Rectal smooth muscle tissue (tissue), 1 donor: ENCODE measurements around the gene DAZAP2.
"Not testable (repeated sequence)": the region's sequence is repeated elsewhere in the genome, so short reads cannot be mapped to it uniquely, and the experiment has no call there.

Experiments used
- H3K27ac ChIP-seq: one replicate; pipeline ENCODE4 v1.7.0; 2013; ENCODE audit warnings: low read depth, low read length, inconsistent platforms
- H3K27me3 ChIP-seq: one replicate; pipeline ENCODE4 v1.7.0; 2013; ENCODE audit warnings: low read length; ENCODE audit not compliant: control insufficient read depth, insufficient read depth
- H3K36me3 ChIP-seq: one replicate; pipeline ENCODE4 v1.7.0; 2013; ENCODE audit warnings: low read length; ENCODE audit not compliant: control insufficient read depth, insufficient read depth
- H3K4me1 ChIP-seq: one replicate; pipeline ENCODE4 v1.7.0; 2013; ENCODE audit warnings: low read length; ENCODE audit not compliant: control insufficient read depth, insufficient read depth
- H3K4me3 ChIP-seq: one replicate; pipeline ENCODE4 v1.7.0; 2013; ENCODE audit warnings: low read length
- H3K9ac ChIP-seq: one replicate; pipeline ENCODE4 v1.7.0; 2013; ENCODE audit warnings: low read length

The DAZAP2 gene

DNA sequence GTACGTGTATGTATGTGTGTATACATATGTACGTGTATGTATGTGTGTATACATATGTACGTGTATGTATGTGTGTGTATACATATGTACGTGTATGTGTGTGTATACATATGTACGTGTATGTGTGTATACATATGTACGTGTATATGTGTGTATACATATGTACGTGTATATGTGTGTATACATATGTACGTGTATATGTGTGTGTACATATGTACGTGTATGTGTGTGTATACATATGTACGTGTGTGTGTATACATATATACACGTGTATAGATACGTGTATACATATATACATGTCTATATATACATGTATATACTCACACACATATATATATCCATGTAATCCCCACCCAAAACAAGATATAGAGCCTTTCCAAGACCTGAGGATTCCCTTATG lies 18.8 kb upstream of the DAZAP2 start:
- not testable (repeated sequence) for H3K4me3 ChIP-seq, H3K36me3 ChIP-seq, H3K27me3 ChIP-seq, H3K27ac ChIP-seq, H3K9ac ChIP-seq
- H3K4me1 ChIP-seq = peaks cover 13% of the 10 kb centered on the region

DNA sequence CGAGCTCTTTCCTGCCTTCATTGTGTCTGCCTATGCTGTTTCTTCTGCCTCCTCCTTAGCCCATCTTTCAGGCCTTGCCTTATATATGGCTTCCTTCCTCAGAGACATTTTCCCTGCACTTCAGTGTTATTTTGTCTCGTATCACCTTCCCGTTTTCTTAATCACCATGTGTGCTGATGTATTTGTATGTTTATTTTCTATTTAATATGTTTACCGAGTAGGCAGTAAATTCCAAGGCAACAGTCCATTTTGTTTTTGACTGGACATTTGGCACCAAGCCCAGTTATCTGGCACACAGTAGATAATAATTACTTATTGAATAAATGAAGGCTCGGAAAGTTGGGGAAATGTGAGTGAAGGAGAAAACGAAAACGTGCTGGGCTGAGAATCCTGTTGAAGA lies 16.2 kb upstream of the DAZAP2 start:
- H3K27ac ChIP-seq = no peak overlapping the region

DNA sequence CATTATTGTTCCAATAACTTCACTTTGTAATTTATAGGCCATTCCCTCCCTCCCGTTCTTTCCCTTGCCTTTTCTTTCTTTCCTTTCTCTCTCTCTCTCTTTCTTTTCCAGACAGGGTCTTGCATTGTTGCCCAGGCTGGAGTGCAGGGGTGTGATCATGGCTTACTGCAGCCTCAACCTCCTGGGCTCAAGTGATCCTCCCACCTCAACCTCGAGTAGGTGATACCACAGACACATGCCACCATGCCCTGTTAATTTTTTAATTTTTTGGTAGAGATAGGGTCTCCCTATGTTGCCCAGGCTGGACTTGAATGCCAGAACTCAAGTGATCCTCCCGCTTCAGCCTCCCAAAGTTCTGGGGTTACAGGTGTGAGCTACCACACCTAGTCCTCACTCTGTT lies 14.0 kb upstream of the DAZAP2 start:
- no peak overlapping the region for H3K27ac ChIP-seq
- H3K27me3 ChIP-seq = no peaks in the 10 kb centered on the region
- H3K36me3 ChIP-seq = no peaks in the 10 kb centered on the region
- H3K4me1 ChIP-seq = no peaks in the 10 kb centered on the region
- H3K9ac ChIP-seq = no peak overlapping the region
- H3K4me3 ChIP-seq = no peak overlapping the region

More for the DNA sequence above, 16.2 kb upstream of the DAZAP2 start:
- Histone ChIP-seq H3K4me3 (no peak overlapping the region), H3K4me1 (peaks cover 8% of the 10 kb centered on the region), H3K27me3 (no peaks in the 10 kb centered on the region), H3K36me3 (no peaks in the 10 kb centered on the region), H3K9ac (no peak overlapping the region)

DNA sequence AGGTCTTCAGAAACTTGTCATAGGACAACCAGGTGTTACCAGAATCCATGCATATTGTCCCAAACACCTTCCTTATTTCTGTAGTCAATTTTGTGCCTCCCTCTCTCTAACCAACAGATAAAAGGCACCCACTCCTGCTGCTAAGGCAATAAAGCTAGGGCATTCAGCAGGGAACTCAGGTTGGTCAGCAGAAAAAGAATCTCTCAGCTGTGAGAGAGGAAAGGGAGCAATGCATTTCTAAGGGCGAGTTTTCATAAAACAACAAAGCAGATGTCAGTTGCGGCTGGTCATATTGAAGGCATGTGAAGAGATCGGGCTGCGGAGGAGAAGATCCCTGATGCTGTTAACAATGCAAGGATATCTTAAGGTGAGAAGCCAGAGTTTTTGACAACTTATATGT lies 13.4 kb upstream of the DAZAP2 start:
- H3K36me3 ChIP-seq = no peaks in the 10 kb centered on the region
- H3K4me1 ChIP-seq = no peaks in the 10 kb centered on the region
- H3K27me3 ChIP-seq = no peaks in the 10 kb centered on the region
- no peak overlapping the region for H3K27ac ChIP-seq
- no peak overlapping the region for H3K9ac ChIP-seq
- H3K4me3 ChIP-seq = no peak overlapping the region

DNA sequence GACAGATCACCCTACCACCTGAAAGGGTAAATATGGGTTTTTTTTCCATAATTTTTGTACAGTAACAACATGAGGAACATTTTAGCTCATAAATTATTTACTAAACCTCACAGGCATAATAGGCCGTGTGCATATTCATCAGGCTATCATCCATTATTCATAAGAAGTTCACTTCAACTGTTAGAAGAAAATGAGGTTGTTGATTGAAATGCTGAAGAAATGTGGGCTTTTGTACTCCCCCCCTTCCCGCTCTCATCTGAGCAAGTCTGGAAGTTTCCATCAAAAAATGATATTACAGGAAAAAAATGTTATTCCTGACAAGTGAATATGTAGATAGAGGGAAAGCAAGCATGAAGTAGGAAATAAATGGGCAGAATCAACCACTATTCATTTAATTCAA lies 12.9 kb upstream of the DAZAP2 start:
- Histone ChIP-seq H3K4me1 (no peaks in the 10 kb centered on the region), H3K4me3 (no peak overlapping the region), H3K27me3 (no peaks in the 10 kb centered on the region), H3K36me3 (no peaks in the 10 kb centered on the region), H3K9ac (no peak overlapping the region), H3K27ac (no peak overlapping the region)

- not testable (repeated sequence) for H3K27ac ChIP-seq, H3K9ac ChIP-seq, H3K36me3 ChIP-seq, H3K4me1 ChIP-seq, H3K27me3 ChIP-seq, H3K4me3 ChIP-seq
Observed at GRCh38 chr12:51227112-51227511, 11.5 kb upstream of the DAZAP2 start.

- Histone ChIP-seq H3K9ac (no peak overlapping the region), H3K4me1 (no peaks in the 10 kb centered on the region), H3K4me3 (no peak overlapping the region), H3K27me3 (no peaks in the 10 kb centered on the region), H3K36me3 (no peaks in the 10 kb centered on the region), H3K27ac (no peak overlapping the region)
Observed at GRCh38 chr12:51227962-51228361, 10.7 kb upstream of the DAZAP2 start.

GRCh38 chr12:51229116-51229809 lies 9.4 kb upstream of the DAZAP2 start:
- Histone ChIP-seq H3K36me3 (no peaks in the 10 kb centered on the region), H3K9ac (no peak overlapping the region), H3K27me3 (no peaks in the 10 kb centered on the region), H3K4me1 (no peaks in the 10 kb centered on the region), H3K4me3 (no peak overlapping the region), H3K27ac (no peak overlapping the region)

GRCh38 chr12:51232642-51233041 lies 6.0 kb upstream of the DAZAP2 start:
- Histone ChIP-seq H3K36me3 (no peaks in the 10 kb centered on the region), H3K27me3 (no peaks in the 10 kb centered on the region), H3K27ac (no peak overlapping the region), H3K4me1 (no peaks in the 10 kb centered on the region), H3K4me3 (no peak overlapping the region), H3K9ac (no peak overlapping the region)

GRCh38 chr12:51234530-51234929 lies 4.1 kb upstream of the DAZAP2 start:
- peaks cover 2% of the 10 kb centered on the region for H3K4me1 ChIP-seq
- no peaks in the 10 kb centered on the region for H3K27me3 ChIP-seq
- no peak overlapping the region for H3K4me3 ChIP-seq
- no peaks in the 10 kb centered on the region for H3K36me3 ChIP-seq
- no peak overlapping the region for H3K27ac ChIP-seq
- no peak overlapping the region for H3K9ac ChIP-seq

- Histone ChIP-seq H3K36me3 (peaks cover 21% of the 10 kb centered on the region), H3K4me1 (peaks cover 16% of the 10 kb centered on the region), H3K27me3 (no peaks in the 10 kb centered on the region), H3K4me3 (peak overlapping the region; percentile 89), H3K27ac (no peak overlapping the region), H3K9ac (peak overlapping the region; percentile 69)
Observed at GRCh38 chr12:51238037-51238509, 553 bp upstream of the DAZAP2 start.

DNA sequence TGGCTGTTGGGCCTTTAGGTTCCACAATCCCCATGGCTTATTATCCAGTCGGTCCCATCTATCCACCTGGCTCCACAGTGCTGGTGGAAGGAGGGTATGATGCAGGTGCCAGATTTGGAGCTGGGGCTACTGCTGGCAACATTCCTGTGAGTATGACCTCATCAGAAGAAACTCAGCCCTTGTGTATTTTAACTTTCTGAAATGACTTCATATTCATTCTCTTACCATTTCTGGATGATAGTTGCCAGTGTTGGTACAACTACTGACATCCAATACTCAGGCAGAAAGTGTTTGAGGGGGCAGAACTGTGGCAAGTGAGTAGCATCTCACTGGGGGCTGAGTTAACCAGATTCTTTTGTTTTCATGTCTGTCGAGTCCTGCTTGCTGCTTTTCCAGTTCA lies 2.3 kb downstream of the DAZAP2 start:
- peaks cover 27% of the 10 kb centered on the region for H3K36me3 ChIP-seq
- no peaks in the 10 kb centered on the region for H3K27me3 ChIP-seq
- H3K27ac ChIP-seq = no peak overlapping the region
- no peak overlapping the region for H3K4me3 ChIP-seq
- no peak overlapping the region for H3K9ac ChIP-seq
- H3K4me1 ChIP-seq = peaks cover 16% of the 10 kb centered on the region

- Histone ChIP-seq H3K27ac (no peak overlapping the region), H3K9ac (no peak overlapping the region), H3K36me3 (peaks cover 30% of the 10 kb centered on the region), H3K4me3 (no peak overlapping the region), H3K4me1 (peaks cover 16% of the 10 kb centered on the region), H3K27me3 (no peaks in the 10 kb centered on the region)
Observed at GRCh38 chr12:51242120-51242519, 3.5 kb downstream of the DAZAP2 start.
